Neutrophil (primary cell): ENCODE results near the gene TGFB2.

Experiments
- H3K27ac ChIP-seq: fragments of 200-600 bp; sonication (generic); 2 replicates; pipeline ENCODE4 v1.5.1; 2016; ENCODE audit warnings: mild to moderate bottlenecking, moderate library complexity
- H3K27me3 ChIP-seq: fragments of 200-600 bp; sonication (generic); 2 replicates; pipeline ENCODE4 v1.6.0; 2016; ENCODE audit warnings: mild to moderate bottlenecking
- H3K36me3 ChIP-seq: fragments of 200-600 bp; sonication (generic); 2 replicates; pipeline ENCODE4 v1.5.1; 2017
- H3K4me1 ChIP-seq, 2 experiments: fragments of 200-600 bp in 1 of 2; sonication (generic) in 1 of 2; 1 replicate in 1 of 2; 2 replicates in 1 of 2; pipeline versions ENCODE4 v1.5.1 to v1.6.1; 2013 to 2016; ENCODE audit warnings: low read depth in 1 of 2, low read length in 1 of 2, mild to moderate bottlenecking in 1 of 2, moderate library complexity in 1 of 2; ENCODE audit not compliant: control insufficient read depth in 1 of 2, insufficient read depth in 1 of 2
- H3K4me3 ChIP-seq, 2 experiments: fragments of 200-600 bp in 1 of 2; sonication (generic) in 1 of 2; 1 replicate in 1 of 2; 2 replicates in 1 of 2; pipeline ENCODE4 v1.5.1; 2013 to 2016; ENCODE audit warnings: low read depth in 1 of 2, low read length in 1 of 2, mild to moderate bottlenecking in 1 of 2, moderate library complexity in 1 of 2
- H3K9me3 ChIP-seq: fragments of 200-600 bp; sonication (generic); 2 replicates; pipeline ENCODE4 v1.5.1; 2016
- CTCF ChIP-seq: fragments of 200-600 bp; sonication (generic); IDR thresholded peaks from 2 replicates; pipeline ENCODE4 v1.5.1; 2016; ENCODE audit warnings: antibody characterized with exemption

Gene TGFB2

DNA sequence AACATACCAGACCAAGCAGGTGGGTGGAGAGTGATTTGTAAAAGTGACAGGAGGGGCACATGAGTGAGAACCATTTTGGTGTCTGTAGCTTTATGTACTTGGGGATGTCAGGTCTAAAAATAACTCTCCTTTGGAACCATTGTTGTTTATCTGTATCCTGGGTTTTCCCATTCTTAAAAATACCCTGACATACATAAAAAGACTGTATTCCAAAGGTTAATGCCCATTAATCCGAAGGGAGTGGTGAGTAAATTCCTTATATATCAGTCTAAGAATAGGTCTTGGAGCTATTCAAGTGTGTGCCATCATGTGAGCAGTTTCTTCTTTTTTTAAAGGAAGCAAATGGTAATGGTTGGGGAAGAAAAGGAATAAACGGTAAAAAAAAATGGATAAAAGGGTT, 117.5 kb downstream of the TGFB2 start:
- H3K27ac ChIP-seq, result no peak overlapping the region
- H3K4me3 ChIP-seq, result no peak overlapping the region
- H3K27me3 ChIP-seq, result no peaks in the 10 kb centered on the region
- H3K36me3 ChIP-seq, result no peaks in the 10 kb centered on the region
- TF ChIP-seq CTCF, result no peak
- no peaks in the 10 kb centered on the region for H3K9me3 ChIP-seq
- H3K4me1 ChIP-seq, result no peaks in the 10 kb centered on the region

DNA sequence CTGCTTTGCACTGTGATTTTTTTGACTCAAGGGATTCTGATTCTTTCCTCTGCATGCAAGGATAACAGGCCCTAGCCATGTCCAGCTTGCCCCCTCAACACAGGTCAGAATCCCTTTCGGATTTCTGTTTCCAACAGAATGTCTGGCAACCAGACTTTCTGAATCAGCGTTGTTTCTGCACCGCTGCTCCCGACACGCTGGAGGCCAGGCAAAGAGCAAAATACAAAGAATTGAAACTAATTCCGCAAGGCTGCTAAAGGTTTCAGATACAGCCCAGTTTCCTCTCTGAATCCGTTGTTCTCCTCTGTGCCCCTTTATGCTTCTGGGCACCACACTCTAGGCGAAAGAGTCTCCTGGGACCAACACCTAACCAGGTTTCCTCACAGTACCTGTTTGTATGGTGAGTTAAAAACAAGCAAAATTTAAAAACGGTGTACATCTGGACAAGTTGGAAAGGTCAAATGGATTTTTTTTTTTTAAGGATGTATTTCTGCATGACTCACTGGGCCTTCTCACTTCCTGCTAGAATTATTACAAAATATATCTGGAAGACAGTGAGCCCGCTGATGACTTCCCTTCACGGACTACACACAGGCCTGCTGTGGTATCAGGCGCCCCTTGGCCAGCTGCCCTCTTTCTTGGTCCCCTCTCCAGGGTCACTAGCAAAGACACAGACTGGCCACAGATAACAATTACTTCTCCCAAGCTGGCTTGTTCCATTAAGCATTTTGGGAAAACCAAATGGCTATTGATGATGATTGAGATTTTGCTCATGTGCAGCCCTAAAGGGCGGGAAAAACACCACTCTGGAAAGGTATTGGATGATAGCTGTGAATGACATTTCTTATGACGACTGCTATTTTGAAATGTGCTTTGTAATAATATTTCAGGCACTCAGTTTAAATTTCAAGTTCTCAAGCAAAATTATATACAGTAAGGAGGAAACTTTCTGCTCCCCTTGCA, 118.3 kb downstream of the TGFB2 start:
- no peak overlapping the region for H3K4me3 ChIP-seq
- no peak overlapping the region for H3K27ac ChIP-seq
- TF ChIP-seq CTCF, result no peak

GRCh38 chr1:218464871-218465270, 119.7 kb downstream of the TGFB2 start:
- Histone ChIP-seq H3K9me3 (no peaks in the 10 kb centered on the region), H3K27me3 (no peaks in the 10 kb centered on the region), H3K27ac (no peak overlapping the region), H3K36me3 (no peaks in the 10 kb centered on the region), H3K4me3 (no peak overlapping the region), H3K4me1 (no peaks in the 10 kb centered on the region)
- TF ChIP-seq CTCF, result no peak

More for the DNA sequence above, 118.3 kb downstream of the TGFB2 start:
- H3K9me3 ChIP-seq, result no peaks in the 10 kb centered on the region
- H3K36me3 ChIP-seq, result no peaks in the 10 kb centered on the region
- H3K27me3 ChIP-seq, result no peaks in the 10 kb centered on the region
- no peaks in the 10 kb centered on the region for H3K4me1 ChIP-seq

- no peak overlapping the region for H3K4me3 ChIP-seq
- H3K4me1 ChIP-seq, result no peaks in the 10 kb centered on the region
- no peak for TF ChIP-seq CTCF
- no peaks in the 10 kb centered on the region for H3K9me3 ChIP-seq
- no peaks in the 10 kb centered on the region for H3K36me3 ChIP-seq
- H3K27me3 ChIP-seq, result no peaks in the 10 kb centered on the region
- no peak overlapping the region for H3K27ac ChIP-seq
Measured at GRCh38 chr1:218466341-218467010, 121.3 kb downstream of the TGFB2 start.

GRCh38 chr1:218467101-218468072, 122.3 kb downstream of the TGFB2 start:
- H3K4me3 ChIP-seq, result no peak overlapping the region
- no peaks in the 10 kb centered on the region for H3K27me3 ChIP-seq
- H3K9me3 ChIP-seq, result no peaks in the 10 kb centered on the region
- H3K27ac ChIP-seq, result no peak overlapping the region
- no peak for TF ChIP-seq CTCF
- H3K36me3 ChIP-seq, result no peaks in the 10 kb centered on the region
- H3K4me1 ChIP-seq, result no peaks in the 10 kb centered on the region
